HCT116 (cell line): ENCODE measurements around the gene DGAT2. TPM values are rescaled to one million over a fixed set of nuclear protein-coding genes. Genes with fewer than 3 reads are reported as not detected.
A peak's percentile ranks its signal among the peaks of the same experiment; 100 is the strongest.

ENCODE experiments used
- ATAC-seq: fragments of 200-7000 bp; cut with Tn5 transposase; 2 replicates; pipeline ENCODE4 v1.9.1; 2020; ENCODE audit warnings: mild to moderate bottlenecking, moderate library complexity
- BruUV-seq: library from RNA; stranded (reverse); fragments of 400-500 nt; replicated peaks from 2 replicates; lab custom pipeline; 2021; lab: Mats Ljungman, UMichigan
- CTCF ChIA-PET: fragments of 300-600 bp; sonication (Branson Sonifier 250); formaldehyde crosslinking; loops from one replicate; lab custom pipeline; 2021; ENCODE audit warnings: antibody characterized with exemption; lab: Charles Lee
- POLR2A ChIA-PET: fragments of 300-600, 350-600 bp; sonication (Branson Sonifier 250); formaldehyde crosslinking; loops from one replicate; lab custom pipeline; 2021; ENCODE audit warnings: antibody characterized with exemption; lab: Charles Lee
- RAD21 ChIA-PET, 2 experiments: fragments of 300-600 bp; sonication (Branson Sonifier 250); formaldehyde crosslinking; loops; one replicate each; lab custom pipeline; 2023; ENCODE audit warnings: low total read pairs in 2 of 2; ENCODE audit not compliant: uncharacterized antibody in 2 of 2, unreplicated experiment in 2 of 2, low non-redundant PET in 1 of 2; lab: Charles Lee
- DNase-seq: peaks from one replicate; pipeline ENCODE4 v3.0.0-alpha.2; 2010; ENCODE audit warnings: low read depth, low spot score
- H2AFZ ChIP-seq: fragments of 200-600 bp; shearing (Covaris generic), sonication (generic); 2 replicates; pipeline ENCODE4 v1.6.1; 2017; ENCODE audit warnings: low read depth, mixed run types, mixed read lengths, antibody characterized with exemption, low read length; ENCODE audit not compliant: poor library complexity, severe bottlenecking
- H3K27ac ChIP-seq: 2 replicates; pipeline ENCODE4 v1.5.1; 2012; ENCODE audit warnings: low read depth, low read length
- H3K27me3 ChIP-seq: fragments of 200-600 bp; sonication (generic); 2 replicates; pipeline ENCODE4 v1.6.1; 2016; ENCODE audit warnings: mixed run types, low read length, mixed read lengths; ENCODE audit not compliant: insufficient read depth
- H3K36me3 ChIP-seq, 2 experiments: fragments of 200-500 bp in 1 of 2; fragments of 200-600 bp in 1 of 2; sonication (Bioruptor generic) in 1 of 2; sonication (generic) in 1 of 2; 2 replicates each; pipeline versions ENCODE4 v1.5.1 to v1.6.1; 2014 to 2016; ENCODE audit warnings: low read length in 2 of 2, inconsistent platforms in 1 of 2, mixed read lengths in 1 of 2, mixed run types in 1 of 2; ENCODE audit not compliant: insufficient read depth in 2 of 2, control insufficient read depth in 1 of 2
- H3K4me1 ChIP-seq, 2 experiments: fragments of 200-600 bp in 1 of 2; sonication (generic) in 1 of 2; 2 replicates each; pipeline versions ENCODE4 v1.5.1 to v1.6.1; 2012 to 2017; ENCODE audit warnings: low read length in 2 of 2, inconsistent platforms in 1 of 2, mild to moderate bottlenecking in 1 of 2, mixed read lengths in 1 of 2, mixed run types in 1 of 2, moderate library complexity in 1 of 2; ENCODE audit not compliant: insufficient read depth in 2 of 2, control insufficient read depth in 1 of 2
- H3K4me2 ChIP-seq: fragments of 200-600 bp; sonication (generic); 2 replicates; pipeline ENCODE4 v1.6.1; 2017; ENCODE audit warnings: mixed run types, low read length, mixed read lengths
- H3K4me3 ChIP-seq, 2 experiments: fragments of 200-600 bp in 1 of 2; sonication (generic) in 1 of 2; replicated peaks in 1 of 2; 2 replicates each; pipeline ENCODE4 v1.5.1; 2011 to 2016; ENCODE audit warnings: low read length in 2 of 2, control low read depth in 1 of 2, low read depth in 1 of 2, mild to moderate bottlenecking in 1 of 2, mixed read lengths in 1 of 2, mixed run types in 1 of 2
- H3K79me2 ChIP-seq: fragments of 200-600 bp; sonication (generic); 2 replicates; pipeline ENCODE4 v1.6.1; 2017; ENCODE audit warnings: mild to moderate bottlenecking, mixed run types, low read length, moderate library complexity, mixed read lengths; ENCODE audit not compliant: insufficient read depth
- H3K9ac ChIP-seq: fragments of 200-600 bp; sonication (generic); 2 replicates; pipeline ENCODE4 v1.6.1; 2016; ENCODE audit warnings: low read length, mixed read lengths
- H3K9me2 ChIP-seq: fragments of 200-600 bp; sonication (generic), shearing (Covaris generic); 2 replicates; pipeline ENCODE4 v1.6.1; 2017; ENCODE audit warnings: mixed run types, mild to moderate bottlenecking, moderate library complexity; ENCODE audit not compliant: insufficient read depth
- H3K9me3 ChIP-seq, 2 experiments: fragments of 200-500 bp in 1 of 2; fragments of 200-600 bp in 1 of 2; sonication (Bioruptor generic) in 1 of 2; sonication (generic) in 1 of 2; 2 replicates each; pipeline ENCODE4 v1.6.1; 2014 to 2017; ENCODE audit warnings: low read length in 2 of 2, mixed read lengths in 2 of 2, inconsistent platforms in 1 of 2, low read depth in 1 of 2, mild to moderate bottlenecking in 1 of 2, mixed run types in 1 of 2, moderate library complexity in 1 of 2; ENCODE audit not compliant: control insufficient read depth in 1 of 2, insufficient read depth in 1 of 2
- H4K20me1 ChIP-seq: fragments of 200-600 bp; sonication (generic), shearing (Covaris generic); 2 replicates; pipeline ENCODE4 v1.6.1; 2017; ENCODE audit warnings: mixed run types, mild to moderate bottlenecking, moderate library complexity; ENCODE audit not compliant: insufficient read depth
- CBX3 ChIP-seq: IDR thresholded peaks from 2 replicates; pipeline ENCODE4 v1.6.1; 2012; ENCODE audit warnings: low read depth
- JUND ChIP-seq: IDR thresholded peaks from 2 replicates; pipeline ENCODE4 v1.6.1; 2012
- RAD21 ChIP-seq: IDR thresholded peaks from 2 replicates; pipeline ENCODE4 v1.6.1; 2012; ENCODE audit warnings: low read depth, mild to moderate bottlenecking
- SIN3A ChIP-seq: IDR thresholded peaks from 2 replicates; pipeline ENCODE4 v1.6.1; 2012; ENCODE audit warnings: low read depth
- SP1 ChIP-seq: IDR thresholded peaks from 2 replicates; pipeline ENCODE4 v1.6.1; 2012; ENCODE audit warnings: low read depth
- intact Hi-C: fragments of 100-400 bp; cut with micrococcal nuclease; formaldehyde crosslinking; loops from 2 replicates; pipeline ENCODE4 v1.10.0; 2022
- total RNA-seq: library from RNA; stranded (reverse); gene quantifications from one replicate; pipeline ENCODE4 v1.2.1, GENCODE V29; 2021; ENCODE audit not compliant: unreplicated experiment
- TF ChIP-seq, protein P1 (sequence below): IDR thresholded peaks from 2 replicates; pipeline ENCODE4 v1.6.1; 2012
- TF ChIP-seq, protein P2 (sequence below): IDR thresholded peaks from 2 replicates; pipeline ENCODE4 v1.6.1; 2012
- TF ChIP-seq, protein P3 (sequence below), 3 experiments: fragments of 200-600 bp in 1 of 3; sonication (generic) in 1 of 3; IDR thresholded peaks in 2 of 3; conservative IDR thresholded peaks in 1 of 3; 2 replicates each; pipeline ENCODE4 v1.5.1; 2012 to 2017; ENCODE audit warnings: low read depth in 2 of 3, low read length in 2 of 3, antibody characterized with exemption in 1 of 3, borderline replicate concordance in 1 of 3, control low read depth in 1 of 3, mild to moderate bottlenecking in 1 of 3, mixed read lengths in 1 of 3, mixed run types in 1 of 3, moderate library complexity in 1 of 3; ENCODE audit not compliant: insufficient read depth in 1 of 3

DGAT2 gene
- total RNA-seq, 1 experiment from 2014 or later: 2.4 TPM

DNA sequence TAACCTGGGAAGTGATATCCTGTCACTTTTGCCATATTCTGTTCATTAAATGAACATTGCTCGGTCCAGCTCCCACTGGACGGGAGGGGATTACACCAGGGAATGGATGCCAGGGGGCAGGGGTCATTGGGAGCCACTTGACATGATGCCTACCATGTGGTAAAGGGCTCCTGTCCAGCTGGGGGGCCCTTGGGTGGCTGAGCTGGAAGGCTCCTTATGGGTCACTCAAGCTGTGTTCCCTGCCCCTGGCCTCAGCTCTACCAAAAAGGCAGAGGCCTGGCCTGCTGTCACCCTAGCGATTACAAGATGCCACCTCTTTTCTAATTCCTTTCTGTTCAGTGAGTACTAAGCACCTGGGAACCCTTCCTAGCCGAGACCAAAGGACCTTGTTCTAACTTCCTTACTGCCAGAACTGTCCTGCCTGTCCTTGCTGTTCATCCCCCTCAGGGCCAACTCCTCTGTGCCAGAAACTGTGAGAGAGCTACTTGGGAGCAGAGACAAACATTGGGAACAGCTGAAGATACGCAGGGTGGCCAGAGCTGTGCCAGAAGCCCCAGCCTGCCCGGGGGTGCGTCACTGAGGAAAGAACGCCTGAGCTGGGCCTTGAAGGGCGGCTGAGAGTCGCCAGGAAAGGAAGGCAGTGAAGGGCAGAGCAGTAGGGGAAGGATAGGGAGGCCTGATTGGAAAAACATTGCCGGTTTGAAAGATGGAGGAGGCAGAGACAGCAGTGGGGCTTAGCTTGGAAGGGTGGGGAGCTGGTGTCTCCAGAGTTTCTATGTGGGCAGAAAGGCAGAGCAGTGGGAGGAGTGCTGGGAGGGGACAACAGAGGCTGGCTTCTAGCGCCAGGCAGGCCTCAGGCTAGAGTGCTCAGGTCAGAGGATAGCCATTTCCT lies 33.7 kb downstream of the DGAT2 start:
- ChIA-PET RAD21 (no interaction called here), CTCF (interaction anchor here (1.1 to 2.5 kb wide), 4 partner anchors 12 to 350 kb away, joined by 4 to 30 read pairs (median 11); no protein-coding TSS in a partner anchor), POLR2A (no interaction called here)
- H3K9ac ChIP-seq: no peak overlapping the region
- DNase-seq (no peak), ATAC-seq (peak; percentile 7; the same call in 1 of the 2 replicates)
- H3K36me3 ChIP-seq: no peaks in the 10 kb centered on the region
- BruUV-seq: no TSS peak
- H3K79me2 ChIP-seq: no peaks in the 10 kb centered on the region
- no peaks in the 10 kb centered on the region for H4K20me1 ChIP-seq
- H3K4me3 ChIP-seq: no peak overlapping the region
- no peaks in the 10 kb centered on the region for H3K9me3 ChIP-seq
- intact Hi-C loops: loop anchor here (2.0 kb wide), 2 partner anchors 351 to 517 kb away; no protein-coding TSS in a partner anchor
- H3K4me2 ChIP-seq: no peak overlapping the region
- H3K27ac ChIP-seq: no peak overlapping the region
- no peak overlapping the region for H2AFZ ChIP-seq
- H3K9me2 ChIP-seq: no peaks in the 10 kb centered on the region
- H3K4me1 ChIP-seq: no peaks in the 10 kb centered on the region
- TF ChIP-seq RAD21 (no peak), CBX3 (no peak), SP1 (no peak), JUND (no peak), SIN3A (no peak)
- no peaks in the 10 kb centered on the region for H3K27me3 ChIP-seq

GRCh38 chr11:75802913-75803820 lies 34.6 kb downstream of the DGAT2 start:
- TF ChIP-seq, protein P1, sequence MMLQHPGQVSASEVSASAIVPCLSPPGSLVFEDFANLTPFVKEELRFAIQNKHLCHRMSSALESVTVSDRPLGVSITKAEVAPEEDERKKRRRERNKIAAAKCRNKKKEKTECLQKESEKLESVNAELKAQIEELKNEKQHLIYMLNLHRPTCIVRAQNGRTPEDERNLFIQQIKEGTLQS: no peak
- TF ChIP-seq, protein P2, sequence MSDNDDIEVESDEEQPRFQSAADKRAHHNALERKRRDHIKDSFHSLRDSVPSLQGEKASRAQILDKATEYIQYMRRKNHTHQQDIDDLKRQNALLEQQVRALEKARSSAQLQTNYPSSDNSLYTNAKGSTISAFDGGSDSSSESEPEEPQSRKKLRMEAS: no peak
- TF ChIP-seq, protein P3, sequence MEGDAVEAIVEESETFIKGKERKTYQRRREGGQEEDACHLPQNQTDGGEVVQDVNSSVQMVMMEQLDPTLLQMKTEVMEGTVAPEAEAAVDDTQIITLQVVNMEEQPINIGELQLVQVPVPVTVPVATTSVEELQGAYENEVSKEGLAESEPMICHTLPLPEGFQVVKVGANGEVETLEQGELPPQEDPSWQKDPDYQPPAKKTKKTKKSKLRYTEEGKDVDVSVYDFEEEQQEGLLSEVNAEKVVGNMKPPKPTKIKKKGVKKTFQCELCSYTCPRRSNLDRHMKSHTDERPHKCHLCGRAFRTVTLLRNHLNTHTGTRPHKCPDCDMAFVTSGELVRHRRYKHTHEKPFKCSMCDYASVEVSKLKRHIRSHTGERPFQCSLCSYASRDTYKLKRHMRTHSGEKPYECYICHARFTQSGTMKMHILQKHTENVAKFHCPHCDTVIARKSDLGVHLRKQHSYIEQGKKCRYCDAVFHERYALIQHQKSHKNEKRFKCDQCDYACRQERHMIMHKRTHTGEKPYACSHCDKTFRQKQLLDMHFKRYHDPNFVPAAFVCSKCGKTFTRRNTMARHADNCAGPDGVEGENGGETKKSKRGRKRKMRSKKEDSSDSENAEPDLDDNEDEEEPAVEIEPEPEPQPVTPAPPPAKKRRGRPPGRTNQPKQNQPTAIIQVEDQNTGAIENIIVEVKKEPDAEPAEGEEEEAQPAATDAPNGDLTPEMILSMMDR (IDR thresholded peaks at IDR 0.05 in 2 of 3, conservative IDR thresholded peaks at IDR 0.05 in 1 of 3; ENCODE audit: borderline replicate concordance in 1 of 3, insufficient read depth in 1 of 3, low read depth in 2 of 3, low read length in 2 of 3): peak; percentile 77 to 93 (median 89)
- peak; percentile 80 for TF ChIP-seq RAD21
- no peak for TF ChIP-seq SP1
- Histone ChIP-seq H3K27me3 (no peaks in the 10 kb centered on the region), H3K9ac (no peak overlapping the region), H3K9me3 (no peaks in the 10 kb centered on the region), H3K4me1 (no peaks in the 10 kb centered on the region), H3K79me2 (no peaks in the 10 kb centered on the region), H2AFZ (no peak overlapping the region), H3K4me2 (no peak overlapping the region), H3K9me2 (no peaks in the 10 kb centered on the region), H4K20me1 (no peaks in the 10 kb centered on the region), H3K36me3 (no peaks in the 10 kb centered on the region), H3K4me3 (no peak overlapping the region), H3K27ac (no peak overlapping the region)
- peak; percentile 46 for DNase-seq
- RAD21 ChIA-PET: interaction anchor here in 1 of 2 experiments (0.7 to 1.0 kb wide), 3 partner anchors 64 to 503 kb away, joined by 3 to 4 read pairs (median 3); no protein-coding TSS in a partner anchor
- BruUV-seq: no TSS peak
- intact Hi-C loops: loop anchor here (1.0 to 2.0 kb wide), 3 partner anchors 64 to 516 kb away; no protein-coding TSS in a partner anchor
- POLR2A ChIA-PET: no interaction called here
- CTCF ChIA-PET: interaction anchor here (0.9 to 2.5 kb wide), 5 partner anchors 11 to 516 kb away, joined by 3 to 30 read pairs (median 10); no protein-coding TSS in a partner anchor
- ATAC-seq: peak; percentile 98
